Lower leg skin (tissue), 3 donors: ENCODE data around the gene TECPR2.

Experiments used
- CTCF ChIP-seq, 3 donors: fragments of 450-650 bp; IDR thresholded peaks; one replicate each; pipeline ENCODE4 v1.5.1; 2016; ENCODE audit warnings: antibody characterized with exemption in 3 of 3, mild to moderate bottlenecking in 3 of 3, moderate library complexity in 2 of 3
- POLR2A ChIP-seq, 2 donors: fragments of 450-650 bp; IDR thresholded peaks; one replicate each; pipeline ENCODE4 v1.6.1; 2016 to 2017; ENCODE audit warnings: antibody characterized with exemption in 2 of 2, mild to moderate bottlenecking in 1 of 2, moderate library complexity in 1 of 2

- TF ChIP-seq CTCF (IDR thresholded peaks at IDR 0.05): no peak
- no peak for TF ChIP-seq POLR2A (IDR thresholded peaks at IDR 0.05)
These were observed 36.9 kb upstream of the TECPR2 start for GRCh38 chr14:102325791-102326345.
